Spleen (tissue), 11 donors: ENCODE results near the gene ALOXE3. TPM values are rescaled to one million over a fixed set of nuclear protein-coding genes. Genes with fewer than 3 reads are reported as not detected.
A peak's percentile ranks its signal among the peaks of the same experiment; 100 is the strongest.
"Not testable (repeated sequence)": the region's sequence is repeated elsewhere in the genome, so short reads cannot be mapped to it uniquely, and the experiment has no call there.

Experiments used
- DNase-seq: peaks from one replicate; pipeline ENCODE4 v3.0.0-alpha.2; 2020
- H3K27ac ChIP-seq, 8 donors: fragments of 200-600 bp; sonication (generic) in 7 of 8; 1 replicate in 4 of 8; 2 replicates in 4 of 8; pipeline versions ENCODE4 v1.5.0 to v1.8.0; 2016 to 2021; ENCODE audit warnings: inconsistent platforms in 4 of 8, mild to moderate bottlenecking in 4 of 8, moderate library complexity in 1 of 8
- H3K27me3 ChIP-seq, 7 donors: fragments of 200-600 bp; sonication (generic) in 6 of 7; replicated peaks in 1 of 7; 1 replicate in 4 of 7; 2 replicates in 3 of 7; pipeline versions ENCODE4 v1.5.0 to v1.8.0; 2016 to 2021; ENCODE audit warnings: inconsistent platforms in 3 of 7, mild to moderate bottlenecking in 1 of 7
- H3K36me3 ChIP-seq, 6 donors: fragments of 200-600 bp; sonication (generic) in 5 of 6; 1 replicate in 4 of 6; 2 replicates in 2 of 6; pipeline versions ENCODE4 v1.5.0 to v1.8.0; 2016 to 2021; ENCODE audit warnings: inconsistent platforms in 2 of 6
- H3K4me1 ChIP-seq, 6 donors: fragments of 200-600 bp; sonication (generic) in 5 of 6; 1 replicate in 3 of 6; 2 replicates in 3 of 6; pipeline versions ENCODE4 v1.5.0 to v1.8.0; 2016 to 2021; ENCODE audit warnings: inconsistent platforms in 3 of 6
- H3K4me3 ChIP-seq, 8 donors: fragments of 200-600 bp; sonication (generic) in 7 of 8; 1 replicate in 4 of 8; 2 replicates in 4 of 8; pipeline versions ENCODE4 v1.5.0 to v1.8.0; 2016 to 2021; ENCODE audit warnings: inconsistent platforms in 4 of 8, mild to moderate bottlenecking in 4 of 8, moderate library complexity in 2 of 8
- H3K9me3 ChIP-seq, 8 donors: fragments of 200-600 bp; sonication (generic) in 7 of 8; 1 replicate in 4 of 8; 2 replicates in 4 of 8; pipeline versions ENCODE4 v1.5.0 to v1.8.0; 2016 to 2021; ENCODE audit warnings: inconsistent platforms in 4 of 8
- POLR2A ChIP-seq, 3 donors: fragments of 450-650 bp; IDR thresholded peaks; one replicate each; pipeline ENCODE4 v1.5.1; 2017; ENCODE audit warnings: antibody characterized with exemption in 3 of 3, mild to moderate bottlenecking in 1 of 3
- POLR2AphosphoS5 ChIP-seq, 3 donors: sonication (generic); formaldehyde crosslinking; IDR thresholded peaks; one replicate each; pipeline ENCODE4 v1.5.1; 2017; ENCODE audit warnings: antibody characterized with exemption in 3 of 3
- WGBS, 5 donors: extraction: QIAGEN DNeasy Blood & Tissue Kit in 3 of 5; methylation state at CpG; one replicate each; pipeline versions ENCODE4 v1.1.5 to v1.1.7; 2013 to 2018; 5-methylcytosine and 5-hydroxymethylcytosine counted together
- intact Hi-C: fragments of 100-400 bp; cut with DNase I; formaldehyde crosslinking; loops from one replicate; pipeline ENCODE4 v1.15.0; 2023; ENCODE audit warnings: low total_unique reads
- polyA plus RNA-seq, 3 donors: library from polyadenylated mRNA; stranded (reverse); fragments of 200-250 nt; gene quantifications; one replicate each; pipeline ENCODE4 v1.2.1, GENCODE V29; 2013
- total RNA-seq, 7 donors: library from RNA; depleted of rRNA in 3 of 7; stranded (reverse); fragments of >200 nt in 3 of 7; fragmentation: NEBNext Ultra II Directional in 4 of 7; extraction: Animal tissue kit (Norgen Biotek cat#: 25700) in 4 of 7; gene quantifications; one replicate each; pipeline versions ENCODE4 v1.1.0 to v1.2.1, GENCODE V29; 2016 to 2021
- TF ChIP-seq, protein P1 (sequence below), 11 experiments: fragments of 200-600 bp in 7 of 11; fragments of 450-650 bp in 4 of 11; sonication (generic) in 4 of 11; IDR thresholded peaks in 8 of 11; conservative IDR thresholded peaks in 3 of 11; 1 replicate in 7 of 11; 2 replicates in 4 of 11; pipeline versions ENCODE4 v1.4.0 to v1.8.0; 2016 to 2021; ENCODE audit warnings: antibody characterized with exemption in 11 of 11, inconsistent platforms in 4 of 11, mild to moderate bottlenecking in 1 of 11
- donor health status: healthy with polysubstance abuse.
- donor health status: DM: no; HTN: no; CAD: no; lungs with moderate emphysema.
- donor health status: DM: no; HTN: no; CAD: no.
- donor health status: Bipolar disorder and iron deficiency.
- donor health status: healthy.
- donor health status: DM: no; HTN: no; CAD: no.
- donor health status: DM: yes; HTN: yes; CAD: no.

ALOXE3 gene
- total and polyA plus RNA-seq, 10 donors, result 0.03 TPM; not detected in 9

DNA sequence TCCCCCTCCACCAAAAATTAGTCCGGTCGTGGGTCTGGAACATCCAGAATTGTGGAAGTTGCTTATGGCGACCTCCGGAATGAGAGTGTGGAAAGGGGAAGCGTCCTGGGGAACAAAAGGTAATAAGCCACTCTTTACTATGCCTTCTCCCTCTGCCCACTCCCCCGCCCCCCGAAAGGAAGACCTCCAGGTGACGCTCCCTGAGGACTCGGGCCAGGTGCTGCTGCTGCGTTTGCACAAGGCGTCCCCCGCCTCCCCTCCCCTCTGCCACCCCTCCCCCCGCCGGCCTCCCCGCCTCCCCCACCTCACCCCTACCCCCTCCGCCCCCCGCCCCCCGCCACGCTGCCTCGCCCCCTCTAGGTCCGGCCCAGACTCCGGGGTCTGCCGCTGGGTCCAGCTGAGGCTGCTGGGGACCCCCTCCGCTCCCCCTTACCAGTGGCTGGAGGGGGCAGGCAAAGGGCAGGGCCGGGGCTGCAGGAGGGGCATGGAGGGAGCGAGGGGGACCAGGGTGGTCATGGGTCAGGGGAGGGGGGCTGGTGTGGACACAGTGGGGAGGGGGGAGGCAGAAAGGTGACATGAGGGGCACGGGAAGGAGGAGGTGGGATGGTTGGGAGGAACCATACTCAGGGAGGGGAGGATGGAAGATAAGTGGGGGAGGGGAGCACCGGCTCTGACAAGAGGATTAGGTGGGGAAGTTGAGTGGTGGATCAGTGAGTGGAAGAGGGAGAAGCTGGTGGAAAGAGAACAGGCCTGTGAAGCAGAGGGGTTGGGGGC, 54.4 kb downstream of the ALOXE3 start:
- H3K4me3 ChIP-seq, result no peak overlapping the region
- no peaks in the 10 kb centered on the region for H3K36me3 ChIP-seq
- no peak overlapping the region for H3K27ac ChIP-seq
- WGBS, 5 donors, result 7 to 23% (median 10%) methylated on average over 13 to 26 of the region's 28 CpGs
- peak; percentile 36 for DNase-seq
- H3K4me1 ChIP-seq, result peaks cover 0 to 23% (median 0%) of the 10 kb centered on the region in 6 donors
- peaks cover 0 to 78% (median 57%) of the 10 kb centered on the region in 7 donors for H3K27me3 ChIP-seq
- no peaks in the 10 kb centered on the region for H3K9me3 ChIP-seq
- TF ChIP-seq POLR2A (IDR thresholded peaks at IDR 0.05) (no peak), POLR2AphosphoS5 (IDR thresholded peaks at IDR 0.05) (no peak)
- TF ChIP-seq, protein P1, sequence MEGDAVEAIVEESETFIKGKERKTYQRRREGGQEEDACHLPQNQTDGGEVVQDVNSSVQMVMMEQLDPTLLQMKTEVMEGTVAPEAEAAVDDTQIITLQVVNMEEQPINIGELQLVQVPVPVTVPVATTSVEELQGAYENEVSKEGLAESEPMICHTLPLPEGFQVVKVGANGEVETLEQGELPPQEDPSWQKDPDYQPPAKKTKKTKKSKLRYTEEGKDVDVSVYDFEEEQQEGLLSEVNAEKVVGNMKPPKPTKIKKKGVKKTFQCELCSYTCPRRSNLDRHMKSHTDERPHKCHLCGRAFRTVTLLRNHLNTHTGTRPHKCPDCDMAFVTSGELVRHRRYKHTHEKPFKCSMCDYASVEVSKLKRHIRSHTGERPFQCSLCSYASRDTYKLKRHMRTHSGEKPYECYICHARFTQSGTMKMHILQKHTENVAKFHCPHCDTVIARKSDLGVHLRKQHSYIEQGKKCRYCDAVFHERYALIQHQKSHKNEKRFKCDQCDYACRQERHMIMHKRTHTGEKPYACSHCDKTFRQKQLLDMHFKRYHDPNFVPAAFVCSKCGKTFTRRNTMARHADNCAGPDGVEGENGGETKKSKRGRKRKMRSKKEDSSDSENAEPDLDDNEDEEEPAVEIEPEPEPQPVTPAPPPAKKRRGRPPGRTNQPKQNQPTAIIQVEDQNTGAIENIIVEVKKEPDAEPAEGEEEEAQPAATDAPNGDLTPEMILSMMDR (IDR thresholded peaks at IDR 0.05 in 8 of 11, conservative IDR thresholded peaks at IDR 0.05 in 3 of 11), result no peak
- intact Hi-C loops, result no loop called here

- Histone ChIP-seq H3K9me3 (no peaks in the 10 kb centered on the region), H3K27me3 (peaks cover 0 to 88% (median 62%) of the 10 kb centered on the region in 7 donors), H3K27ac (no peak overlapping the region), H3K36me3 (no peaks in the 10 kb centered on the region), H3K4me3 (no peak overlapping the region), H3K4me1 (peaks cover 0 to 17% (median 1%) of the 10 kb centered on the region in 6 donors)
- no peak for TF ChIP-seq POLR2A (IDR thresholded peaks at IDR 0.05)
- TF ChIP-seq, protein P1 (IDR thresholded peaks at IDR 0.05 in 8 of 11, conservative IDR thresholded peaks at IDR 0.05 in 3 of 11), result no peak
- TF ChIP-seq POLR2AphosphoS5 (IDR thresholded peaks at IDR 0.05), result no peak
- 26 to 51% (median 36%) methylated on average over 15 of the region's 15 CpGs for WGBS, 5 donors
- intact Hi-C loops, result no loop called here
- DNase-seq, result no peak
Observed at GRCh38 chr17:8062807-8063483, 55.4 kb downstream of the ALOXE3 start.

GRCh38 chr17:8062435-8062806, 55.9 kb downstream of the ALOXE3 start:
- WGBS, 5 donors, result 31 to 61% (median 53%) methylated on average over 8 of the region's 8 CpGs
- H3K4me1 ChIP-seq, result peaks cover 0 to 22% (median 6%) of the 10 kb centered on the region in 6 donors
- DNase-seq, result no peak
- no peaks in the 10 kb centered on the region for H3K9me3 ChIP-seq
- TF ChIP-seq POLR2AphosphoS5 (IDR thresholded peaks at IDR 0.05) (no peak), POLR2A (IDR thresholded peaks at IDR 0.05) (no peak)
- TF ChIP-seq, protein P1 (IDR thresholded peaks at IDR 0.05 in 8 of 11, conservative IDR thresholded peaks at IDR 0.05 in 3 of 11), result no peak
- H3K4me3 ChIP-seq, result no peak overlapping the region
- intact Hi-C loops, result no loop called here
- H3K36me3 ChIP-seq, result no peaks in the 10 kb centered on the region
- peaks cover 0 to 92% (median 64%) of the 10 kb centered on the region in 7 donors for H3K27me3 ChIP-seq
- no peak overlapping the region for H3K27ac ChIP-seq

- H3K9me3 ChIP-seq, H3K36me3 ChIP-seq, intact Hi-C loops, H3K4me3 ChIP-seq, H3K27ac ChIP-seq: not testable (repeated sequence)
- 62 to 77% (median 73%) methylated on average over 8 of the region's 8 CpGs for WGBS, 5 donors
- DNase-seq, result peak; percentile 4
- Histone ChIP-seq H3K27me3 (peaks cover 0 to 92% (median 64%) of the 10 kb centered on the region in 7 donors), H3K4me1 (peaks cover 0 to 28% (median 12%) of the 10 kb centered on the region in 6 donors)
Observed at GRCh38 chr17:8061851-8062250, 56.5 kb downstream of the ALOXE3 start.
